ENCODE measurements around the gene MYO1B.

MYO1B gene

GRCh38 chr2:191396794-191397193, 151.6 kb downstream of the MYO1B start:
- Histone ChIP-seq H3K9me2 (replicated peaks; ENCODE audit: low read depth, low read length) (no peaks in the 10 kb centered on the region), H4K20me1 (ENCODE audit: insufficient read depth, low read length, poor library complexity, severe bottlenecking) (no peaks in the 10 kb centered on the region), H3K36me3 (ENCODE audit: insufficient read depth, low read length) (peaks cover 70% of the 10 kb centered on the region; the same call in 1 of the 2 replicates), H3F3A (ENCODE audit: low read depth) (no peaks in the 10 kb centered on the region), H3K4me2 (ENCODE audit: low read depth, low read length, poor library complexity, severe bottlenecking) (no peak overlapping the region), H3K27me3 (ENCODE audit: insufficient read depth, low read length, poor library complexity, severe bottlenecking) (no peaks in the 10 kb centered on the region), H3K79me2 (ENCODE audit: insufficient read depth, low read length) (no peaks in the 10 kb centered on the region), H3K9me3 (ENCODE audit: insufficient read depth, low read depth, low read length) (no peaks in the 10 kb centered on the region), H3K9ac (ENCODE audit: low read depth, low read length, poor library complexity, severe bottlenecking) (no peak overlapping the region), H2AFZ (ENCODE audit: low read length) (no peak overlapping the region), H3K4me3 (ENCODE audit: low read length, poor library complexity, severe bottlenecking) (no peak overlapping the region), H3K4me1 (ENCODE audit: insufficient read depth, low read length, poor library complexity, severe bottlenecking) (no peaks in the 10 kb centered on the region)
- TF ChIP-seq EZH2phosphoT487 (IDR thresholded peaks at IDR 0.05; ENCODE audit: borderline replicate concordance) = no peak
- TF ChIP-seq, protein P1, sequence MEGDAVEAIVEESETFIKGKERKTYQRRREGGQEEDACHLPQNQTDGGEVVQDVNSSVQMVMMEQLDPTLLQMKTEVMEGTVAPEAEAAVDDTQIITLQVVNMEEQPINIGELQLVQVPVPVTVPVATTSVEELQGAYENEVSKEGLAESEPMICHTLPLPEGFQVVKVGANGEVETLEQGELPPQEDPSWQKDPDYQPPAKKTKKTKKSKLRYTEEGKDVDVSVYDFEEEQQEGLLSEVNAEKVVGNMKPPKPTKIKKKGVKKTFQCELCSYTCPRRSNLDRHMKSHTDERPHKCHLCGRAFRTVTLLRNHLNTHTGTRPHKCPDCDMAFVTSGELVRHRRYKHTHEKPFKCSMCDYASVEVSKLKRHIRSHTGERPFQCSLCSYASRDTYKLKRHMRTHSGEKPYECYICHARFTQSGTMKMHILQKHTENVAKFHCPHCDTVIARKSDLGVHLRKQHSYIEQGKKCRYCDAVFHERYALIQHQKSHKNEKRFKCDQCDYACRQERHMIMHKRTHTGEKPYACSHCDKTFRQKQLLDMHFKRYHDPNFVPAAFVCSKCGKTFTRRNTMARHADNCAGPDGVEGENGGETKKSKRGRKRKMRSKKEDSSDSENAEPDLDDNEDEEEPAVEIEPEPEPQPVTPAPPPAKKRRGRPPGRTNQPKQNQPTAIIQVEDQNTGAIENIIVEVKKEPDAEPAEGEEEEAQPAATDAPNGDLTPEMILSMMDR (conservative IDR thresholded peaks at IDR 0.05; ENCODE audit: low read length) = no peak

DNA sequence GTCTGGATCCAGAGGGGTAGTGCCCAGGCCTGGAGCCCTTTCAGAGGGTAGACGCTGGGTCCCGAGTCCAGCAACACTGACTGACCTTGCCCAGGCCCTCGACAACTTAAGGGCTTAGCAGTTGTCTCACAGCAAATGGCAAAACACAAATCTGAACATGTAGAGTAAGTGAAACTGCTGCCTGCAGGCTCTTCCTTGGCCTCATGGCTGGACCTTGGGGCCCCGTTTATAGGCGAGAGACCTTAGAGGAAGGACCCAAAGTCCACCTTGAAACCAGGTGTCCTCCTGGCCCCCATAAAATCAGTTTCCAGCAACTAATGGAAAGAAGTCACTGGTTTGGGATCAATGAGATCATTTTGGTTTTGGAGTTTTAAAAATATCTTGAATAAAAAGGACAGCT, 154.4 kb downstream of the MYO1B start:
- H3K9me2 ChIP-seq (replicated peaks; ENCODE audit: low read depth, low read length) = no peaks in the 10 kb centered on the region
- H3K9me3 ChIP-seq (ENCODE audit: insufficient read depth, low read depth, low read length) = no peaks in the 10 kb centered on the region
- H3K4me3 ChIP-seq (ENCODE audit: low read length, poor library complexity, severe bottlenecking) = no peak overlapping the region
- no peaks in the 10 kb centered on the region for H3K27me3 ChIP-seq (ENCODE audit: insufficient read depth, low read length, poor library complexity, severe bottlenecking)
- peaks cover 56% of the 10 kb centered on the region; the same call in 1 of the 2 replicates for H3K36me3 ChIP-seq (ENCODE audit: insufficient read depth, low read length)
- H3F3A ChIP-seq (ENCODE audit: low read depth) = peaks cover 4% of the 10 kb centered on the region; the same call in 1 of the 2 replicates
- TF ChIP-seq EZH2phosphoT487 (IDR thresholded peaks at IDR 0.05; ENCODE audit: borderline replicate concordance) = no peak
- TF ChIP-seq, protein P1 (conservative IDR thresholded peaks at IDR 0.05; ENCODE audit: low read length) = no peak
- no peak overlapping the region for H3K9ac ChIP-seq (ENCODE audit: low read depth, low read length, poor library complexity, severe bottlenecking)
- H4K20me1 ChIP-seq (ENCODE audit: insufficient read depth, low read length, poor library complexity, severe bottlenecking) = no peaks in the 10 kb centered on the region
- no peaks in the 10 kb centered on the region for H3K79me2 ChIP-seq (ENCODE audit: insufficient read depth, low read length)
- H3K4me1 ChIP-seq (ENCODE audit: insufficient read depth, low read length, poor library complexity, severe bottlenecking) = peaks cover 10% of the 10 kb centered on the region
- no peak overlapping the region for H2AFZ ChIP-seq (ENCODE audit: low read length)
- H3K4me2 ChIP-seq (ENCODE audit: low read depth, low read length, poor library complexity, severe bottlenecking) = no peak overlapping the region

GRCh38 chr2:191401287-191401686, 156.1 kb downstream of the MYO1B start:
- no peak for TF ChIP-seq EZH2phosphoT487 (IDR thresholded peaks at IDR 0.05; ENCODE audit: borderline replicate concordance)
- TF ChIP-seq, protein P1 (conservative IDR thresholded peaks at IDR 0.05; ENCODE audit: low read length) = no peak
- Histone ChIP-seq H3K4me2 (ENCODE audit: low read depth, low read length, poor library complexity, severe bottlenecking) (no peak overlapping the region), H3K36me3 (ENCODE audit: insufficient read depth, low read length) (peaks cover 41% of the 10 kb centered on the region; the same call in 1 of the 2 replicates), H3K27me3 (ENCODE audit: insufficient read depth, low read length, poor library complexity, severe bottlenecking) (no peaks in the 10 kb centered on the region), H3K9me3 (ENCODE audit: insufficient read depth, low read depth, low read length) (no peaks in the 10 kb centered on the region), H3K79me2 (ENCODE audit: insufficient read depth, low read length) (no peaks in the 10 kb centered on the region), H3F3A (ENCODE audit: low read depth) (peaks cover 8% of the 10 kb centered on the region; the same call in 1 of the 2 replicates), H3K9me2 (replicated peaks; ENCODE audit: low read depth, low read length) (no peaks in the 10 kb centered on the region), H3K4me3 (ENCODE audit: low read length, poor library complexity, severe bottlenecking) (no peak overlapping the region), H3K9ac (ENCODE audit: low read depth, low read length, poor library complexity, severe bottlenecking) (no peak overlapping the region), H4K20me1 (ENCODE audit: insufficient read depth, low read length, poor library complexity, severe bottlenecking) (no peaks in the 10 kb centered on the region), H2AFZ (ENCODE audit: low read length) (no peak overlapping the region), H3K4me1 (ENCODE audit: insufficient read depth, low read length, poor library complexity, severe bottlenecking) (peaks cover 26% of the 10 kb centered on the region)

Data from Loucy (cell line).